Heart left ventricle (tissue), 13 donors: ENCODE data around the gene RAD51B.

ENCODE experiments used
- POLR2A ChIP-seq, 2 donors: fragments of 450-650 bp; IDR thresholded peaks; one replicate each; pipeline ENCODE4 v1.6.1; 2017; ENCODE audit warnings: antibody characterized with exemption in 2 of 2, mild to moderate bottlenecking in 2 of 2, moderate library complexity in 2 of 2
- TF ChIP-seq, protein P1 (sequence below), 12 donors: fragments of 200-600 bp; sonication (generic) in 4 of 12; IDR thresholded peaks; one replicate each; pipeline versions ENCODE4 v1.5.0 to v1.8.0; 2018 to 2022; ENCODE audit warnings: antibody characterized with exemption in 12 of 12, mild to moderate bottlenecking in 5 of 12
- donor health status: ischemic (EF 13 %, LVEDD 7.1; RV severe dilation, severe dysfunction).
- donor health status: DM: no; HTN: yes; CAD: no.
- donor health status: DM: no; HTN: no; CAD: no.
- donor health status: ischemic (EF 25% LVEDD 6.9; RV normal size, moderate dysfunction).
- donor health status: ischemic (EF 25% LVEDD 5.7; RV mildly dilated, moderate dysfunction).
- donor health status: ischemic (EF 35%, LVEDD 5.7; RV mildly dilated, moderate dysfunction).
- donor health status: nonischemic (EF 11% LVEDD 7.7; RV severe dilation, severe dysfunction).
- donor health status: DM: yes; HTN: yes; CAD: no.
- donor health status: PGD.
- donor health status: ischemic (EF 29% LVEDD 5.4; RV normal size, mild dysfunction).
- donor health status: nonischemic (EF 23%, LVEDD 6.1; RV moderate dilation, normal function).

DNA sequence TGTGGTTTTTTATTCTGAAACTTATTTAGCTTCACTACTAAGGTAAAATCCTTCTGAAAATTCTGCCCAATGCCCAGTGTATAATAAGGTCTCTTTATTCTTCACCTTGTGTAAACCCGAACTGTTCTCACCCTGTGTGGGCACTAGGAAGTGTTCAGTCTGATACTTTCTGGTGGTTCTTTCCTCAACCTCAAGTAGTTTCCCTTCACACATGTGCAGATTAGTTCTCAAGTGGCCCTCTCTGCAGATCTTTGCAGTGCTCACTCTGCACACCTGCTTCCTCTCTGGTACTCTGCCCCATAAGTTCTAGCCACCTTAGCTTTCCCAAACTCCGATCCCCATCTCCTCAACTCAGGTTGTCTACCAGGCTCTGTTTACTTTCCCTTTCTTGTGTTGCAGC, 61.6 kb downstream of the RAD51B start:
- no peak for TF ChIP-seq POLR2A (IDR thresholded peaks at IDR 0.05)
- TF ChIP-seq, protein P1, sequence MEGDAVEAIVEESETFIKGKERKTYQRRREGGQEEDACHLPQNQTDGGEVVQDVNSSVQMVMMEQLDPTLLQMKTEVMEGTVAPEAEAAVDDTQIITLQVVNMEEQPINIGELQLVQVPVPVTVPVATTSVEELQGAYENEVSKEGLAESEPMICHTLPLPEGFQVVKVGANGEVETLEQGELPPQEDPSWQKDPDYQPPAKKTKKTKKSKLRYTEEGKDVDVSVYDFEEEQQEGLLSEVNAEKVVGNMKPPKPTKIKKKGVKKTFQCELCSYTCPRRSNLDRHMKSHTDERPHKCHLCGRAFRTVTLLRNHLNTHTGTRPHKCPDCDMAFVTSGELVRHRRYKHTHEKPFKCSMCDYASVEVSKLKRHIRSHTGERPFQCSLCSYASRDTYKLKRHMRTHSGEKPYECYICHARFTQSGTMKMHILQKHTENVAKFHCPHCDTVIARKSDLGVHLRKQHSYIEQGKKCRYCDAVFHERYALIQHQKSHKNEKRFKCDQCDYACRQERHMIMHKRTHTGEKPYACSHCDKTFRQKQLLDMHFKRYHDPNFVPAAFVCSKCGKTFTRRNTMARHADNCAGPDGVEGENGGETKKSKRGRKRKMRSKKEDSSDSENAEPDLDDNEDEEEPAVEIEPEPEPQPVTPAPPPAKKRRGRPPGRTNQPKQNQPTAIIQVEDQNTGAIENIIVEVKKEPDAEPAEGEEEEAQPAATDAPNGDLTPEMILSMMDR (IDR thresholded peaks at IDR 0.05) = no peak
